Esophagus muscularis mucosa (tissue), 4 donors: ENCODE results near the gene IRX5. TPM values are rescaled to one million over a fixed set of nuclear protein-coding genes. Genes with fewer than 3 reads are reported as not detected.

Experiments used
- DNase-seq: peaks from one replicate; pipeline ENCODE4 v3.0.0-alpha.2; 2017; ENCODE audit errors: extremely low spot score
- H3K27ac ChIP-seq, 4 donors: fragments of 200-600 bp; sonication (generic); replicated peaks in 1 of 4; 1 replicate in 3 of 4; 2 replicates in 1 of 4; pipeline ENCODE4 v1.5.1; 2016 to 2019; ENCODE audit warnings: mild to moderate bottlenecking in 1 of 4
- H3K27me3 ChIP-seq, 4 donors: fragments of 200-600 bp; sonication (generic); one replicate each; pipeline versions ENCODE4 v1.5.1 to v1.6.0; 2016 to 2019
- H3K36me3 ChIP-seq, 4 donors: fragments of 200-600 bp; sonication (generic); one replicate each; pipeline ENCODE4 v1.5.1; 2016 to 2019
- H3K4me1 ChIP-seq, 4 donors: fragments of 200-600 bp; sonication (generic); one replicate each; pipeline ENCODE4 v1.5.1; 2016 to 2019
- H3K4me3 ChIP-seq, 4 donors: fragments of 200-600 bp; sonication (generic); 1 replicate in 2 of 4; 2 replicates in 2 of 4; pipeline ENCODE4 v1.5.1; 2016 to 2019; ENCODE audit warnings: mild to moderate bottlenecking in 4 of 4, moderate library complexity in 1 of 4
- H3K9me3 ChIP-seq, 4 donors: fragments of 200-600 bp; sonication (generic); 1 replicate in 3 of 4; 2 replicates in 1 of 4; pipeline ENCODE4 v1.5.1; 2016 to 2019
- EP300 ChIP-seq: sonication (generic); formaldehyde crosslinking; IDR thresholded peaks from one replicate; pipeline ENCODE4 v1.6.1; 2017; ENCODE audit warnings: antibody characterized with exemption
- POLR2A ChIP-seq: fragments of 450-650 bp; IDR thresholded peaks from one replicate; pipeline ENCODE4 v1.6.1; 2017; ENCODE audit warnings: antibody characterized with exemption, moderate library complexity, mild to moderate bottlenecking, low read depth
- POLR2AphosphoS5 ChIP-seq, 2 donors: sonication (generic); formaldehyde crosslinking; IDR thresholded peaks; one replicate each; pipeline ENCODE4 v1.6.1; 2017; ENCODE audit warnings: antibody characterized with exemption in 2 of 2
- WGBS: methylation state at CpG from one replicate; pipeline ENCODE4 v1.1.5; 2018; 5-methylcytosine and 5-hydroxymethylcytosine counted together
- intact Hi-C: fragments of 100-400 bp; cut with DNase I; formaldehyde crosslinking; loops from one replicate; pipeline ENCODE4 v1.15.1; 2023
- total RNA-seq, 4 donors: library from RNA; depleted of rRNA; stranded (reverse); fragments of >200 nt; gene quantifications; one replicate each; pipeline versions ENCODE4 v1.1.0 to v1.2.1, GENCODE V29; 2016
- TF ChIP-seq, protein P1 (sequence below), 3 experiments: fragments of 200-600 bp in 2 of 3; fragments of 450-650 bp in 1 of 3; sonication (generic) in 2 of 3; IDR thresholded peaks; one replicate each; pipeline ENCODE4 v1.5.1; 2017 to 2019; ENCODE audit warnings: antibody characterized with exemption in 3 of 3, mild to moderate bottlenecking in 2 of 3, moderate library complexity in 1 of 3

Gene IRX5
- total RNA-seq, 4 donors from 2014 or later = 0.52 TPM; not detected in 3

- peak; percentile 99 for DNase-seq
- Histone ChIP-seq H3K4me3 (peak overlapping the region; percentile 60 to 65 (median 61)), H3K27me3 (peaks cover 14 to 99% (median 67%) of the 10 kb centered on the region in 4 donors), H3K27ac (peak overlapping the region; percentile 8 to 72 (median 50)), H3K9me3 (no peaks in the 10 kb centered on the region), H3K4me1 (peaks cover 19 to 60% (median 56%) of the 10 kb centered on the region in 4 donors), H3K36me3 (peaks cover 0 to 4% (median 0%) of the 10 kb centered on the region in 4 donors)
- intact Hi-C loops = loop anchor here (10.0 kb wide), 1 partner anchor 645 kb away; the partner anchor contains the start of gene IRX3
- peak; percentile 46 to 73 for TF ChIP-seq POLR2AphosphoS5 (IDR thresholded peaks at IDR 0.05)
- TF ChIP-seq EP300 = no peak
- WGBS = 2% methylated on average over 47 of the region's 73 CpGs
These were observed 1.3 kb upstream of the IRX5 start for GRCh38 chr16:54929090-54930004.

DNA sequence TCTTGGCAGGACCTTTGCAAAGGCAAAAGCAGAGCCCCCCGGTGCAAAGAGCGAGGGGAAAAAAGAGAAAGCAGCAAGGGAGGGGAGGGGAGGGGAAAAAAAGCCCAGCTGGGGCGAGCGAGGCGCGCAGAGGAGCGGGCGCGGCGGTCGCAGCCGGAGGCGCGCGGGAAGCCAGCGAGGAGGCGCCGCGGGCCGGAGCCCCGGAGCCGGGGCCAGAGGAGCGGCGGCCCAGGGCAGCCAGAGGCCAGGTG, 129 bp downstream of the IRX5 start:
- intact Hi-C loops = loop anchor here (10.0 kb wide), 1 partner anchor 646 kb away; the partner anchor contains the start of gene IRX3

GRCh38 chr16:54931120-54932014, 702 bp downstream of the IRX5 start:
- Histone ChIP-seq H3K4me1 (peaks cover 19 to 70% (median 60%) of the 10 kb centered on the region in 4 donors), H3K36me3 (peaks cover 0 to 4% (median 0%) of the 10 kb centered on the region in 4 donors), H3K27me3 (peaks cover 14 to 99% (median 70%) of the 10 kb centered on the region in 4 donors), H3K4me3 (peak overlapping the region; percentile 60 to 65 (median 61)), H3K27ac (peak overlapping the region in 1 of 4 donors; percentile 72), H3K9me3 (no peaks in the 10 kb centered on the region)
- TF ChIP-seq POLR2A = no peak
- WGBS = 4% methylated on average over 47 of the region's 91 CpGs
- intact Hi-C loops = loop anchor here (10.0 kb wide), 1 partner anchor 647 kb away; the partner anchor contains the start of gene IRX3
- DNase-seq = peak; percentile 75

More for the DNA sequence above, 129 bp downstream of the IRX5 start:
- Histone ChIP-seq H3K27ac (peak overlapping the region in 2 of 4 donors; percentile 51 to 72), H3K9me3 (no peaks in the 10 kb centered on the region), H3K4me3 (peak overlapping the region; percentile 60 to 65 (median 61)), H3K36me3 (peaks cover 0 to 4% (median 0%) of the 10 kb centered on the region in 4 donors), H3K4me1 (peaks cover 19 to 66% (median 56%) of the 10 kb centered on the region in 4 donors), H3K27me3 (peaks cover 14 to 99% (median 71%) of the 10 kb centered on the region in 4 donors)
- no peak for DNase-seq
- TF ChIP-seq POLR2AphosphoS5 (IDR thresholded peaks at IDR 0.05) (no peak), EP300 (no peak), POLR2A (no peak)
- TF ChIP-seq, protein P1, sequence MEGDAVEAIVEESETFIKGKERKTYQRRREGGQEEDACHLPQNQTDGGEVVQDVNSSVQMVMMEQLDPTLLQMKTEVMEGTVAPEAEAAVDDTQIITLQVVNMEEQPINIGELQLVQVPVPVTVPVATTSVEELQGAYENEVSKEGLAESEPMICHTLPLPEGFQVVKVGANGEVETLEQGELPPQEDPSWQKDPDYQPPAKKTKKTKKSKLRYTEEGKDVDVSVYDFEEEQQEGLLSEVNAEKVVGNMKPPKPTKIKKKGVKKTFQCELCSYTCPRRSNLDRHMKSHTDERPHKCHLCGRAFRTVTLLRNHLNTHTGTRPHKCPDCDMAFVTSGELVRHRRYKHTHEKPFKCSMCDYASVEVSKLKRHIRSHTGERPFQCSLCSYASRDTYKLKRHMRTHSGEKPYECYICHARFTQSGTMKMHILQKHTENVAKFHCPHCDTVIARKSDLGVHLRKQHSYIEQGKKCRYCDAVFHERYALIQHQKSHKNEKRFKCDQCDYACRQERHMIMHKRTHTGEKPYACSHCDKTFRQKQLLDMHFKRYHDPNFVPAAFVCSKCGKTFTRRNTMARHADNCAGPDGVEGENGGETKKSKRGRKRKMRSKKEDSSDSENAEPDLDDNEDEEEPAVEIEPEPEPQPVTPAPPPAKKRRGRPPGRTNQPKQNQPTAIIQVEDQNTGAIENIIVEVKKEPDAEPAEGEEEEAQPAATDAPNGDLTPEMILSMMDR (IDR thresholded peaks at IDR 0.05) = no peak
- 0% methylated on average over 14 of the region's 24 CpGs for WGBS

DNA sequence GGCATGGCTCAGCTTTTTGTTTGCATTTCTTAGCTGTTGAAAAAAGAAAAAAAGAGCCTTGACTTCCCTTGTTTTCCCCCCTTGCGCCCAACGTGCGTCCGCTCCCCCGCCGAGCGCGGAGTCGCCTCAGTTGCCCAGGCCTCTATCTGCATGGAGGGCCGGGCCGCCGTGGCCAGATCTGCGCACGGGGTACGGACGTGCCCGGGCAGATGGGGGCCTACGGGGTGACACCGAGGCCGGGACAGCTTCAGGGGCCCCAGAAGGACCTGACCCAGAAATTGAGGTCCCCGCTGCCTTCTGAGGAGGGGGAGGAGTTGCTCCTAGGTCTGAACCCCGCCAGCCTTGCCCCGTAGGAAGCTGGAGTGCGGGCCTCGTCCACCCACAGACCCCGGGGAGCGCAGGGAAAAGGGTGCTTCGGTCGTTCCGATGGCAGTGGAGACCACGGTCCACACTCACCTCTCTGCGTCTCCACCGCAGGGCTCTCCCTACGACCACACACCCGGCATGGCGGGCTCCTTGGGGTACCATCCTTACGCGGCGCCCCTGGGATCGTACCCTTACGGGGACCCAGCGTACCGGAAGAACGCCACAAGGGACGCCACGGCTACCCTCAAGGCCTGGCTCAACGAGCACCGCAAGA, 1.5 kb downstream of the IRX5 start:
- Histone ChIP-seq H3K36me3 (peaks cover 0 to 4% (median 0%) of the 10 kb centered on the region in 4 donors), H3K27me3 (peaks cover 14 to 99% (median 70%) of the 10 kb centered on the region in 4 donors), H3K27ac (no peak overlapping the region), H3K9me3 (no peaks in the 10 kb centered on the region), H3K4me1 (peaks cover 24 to 78% (median 68%) of the 10 kb centered on the region in 4 donors), H3K4me3 (peak overlapping the region in 2 of 4 donors; percentile 60 to 65)
- WGBS = 17% methylated on average over 28 of the region's 48 CpGs
- TF ChIP-seq, protein P1 (IDR thresholded peaks at IDR 0.05) = no peak
- TF ChIP-seq POLR2A (no peak), POLR2AphosphoS5 (IDR thresholded peaks at IDR 0.05) (no peak), EP300 (no peak)
- peak; percentile 62 for DNase-seq
- intact Hi-C loops = loop anchor here (10.0 kb wide), 1 partner anchor 647 kb away; the partner anchor contains the start of gene IRX3

DNA sequence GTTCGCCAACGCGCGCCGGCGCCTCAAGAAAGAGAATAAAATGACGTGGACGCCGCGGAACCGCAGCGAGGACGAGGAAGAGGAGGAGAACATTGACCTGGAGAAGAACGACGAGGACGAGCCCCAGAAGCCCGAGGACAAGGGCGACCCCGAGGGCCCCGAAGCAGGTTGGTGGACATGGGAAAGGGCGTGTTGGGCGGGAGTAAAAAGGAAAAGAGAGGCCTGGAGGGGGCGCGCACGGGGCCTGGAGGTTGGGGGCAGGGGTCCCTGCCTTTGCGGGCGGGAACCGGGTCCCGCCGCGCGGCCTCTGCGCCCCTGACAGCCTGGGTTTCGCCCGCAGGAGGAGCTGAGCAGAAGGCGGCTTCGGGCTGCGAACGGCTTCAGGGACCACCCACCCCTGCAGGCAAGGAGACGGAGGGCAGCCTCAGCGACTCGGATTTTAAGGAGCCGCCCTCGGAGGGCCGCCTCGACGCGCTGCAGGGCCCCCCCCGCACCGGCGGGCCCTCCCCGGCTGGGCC, 2.1 kb downstream of the IRX5 start:
- DNase-seq = no peak
- peaks cover 31 to 81% (median 73%) of the 10 kb centered on the region in 4 donors for H3K4me1 ChIP-seq
- peak overlapping the region in 1 of 4 donors; percentile 65 for H3K4me3 ChIP-seq
- no peaks in the 10 kb centered on the region for H3K9me3 ChIP-seq
- peaks cover 14 to 99% (median 70%) of the 10 kb centered on the region in 4 donors for H3K27me3 ChIP-seq
- peaks cover 0 to 4% (median 0%) of the 10 kb centered on the region in 4 donors for H3K36me3 ChIP-seq
- no peak overlapping the region for H3K27ac ChIP-seq
- TF ChIP-seq, protein P1 (IDR thresholded peaks at IDR 0.05) = no peak
- TF ChIP-seq EP300 = no peak
- TF ChIP-seq POLR2AphosphoS5 (IDR thresholded peaks at IDR 0.05) = no peak
- TF ChIP-seq POLR2A = no peak
- 28% methylated on average over 32 of the region's 52 CpGs for WGBS
- intact Hi-C loops = loop anchor here (10.0 kb wide), 1 partner anchor 648 kb away; the partner anchor contains the start of gene IRX3
